GM12864 (cell line): ENCODE measurements around the gene FHL2.

Experiments
- DNase-seq: peaks from one replicate; pipeline ENCODE4 v3.0.0-alpha.2; 2011; ENCODE audit warnings: low read depth
- H3K4me3 ChIP-seq: 2 replicates; pipeline ENCODE4 v1.5.1; 2011; ENCODE audit warnings: mild to moderate bottlenecking, low read depth, low read length, control low read depth
- TF ChIP-seq, protein P1 (sequence below): IDR thresholded peaks from 2 replicates; pipeline ENCODE4 v1.5.1; 2011; ENCODE audit warnings: low read depth, mild to moderate bottlenecking, moderate library complexity, low read length, control low read depth, inconsistent platforms; ENCODE audit errors: missing control alignments

FHL2 gene

GRCh38 chr2:105411720-105412407 is 13.0 kb upstream of the FHL2 start:
- H3K4me3 ChIP-seq = no peak overlapping the region
- DNase-seq = no peak
- TF ChIP-seq, protein P1, sequence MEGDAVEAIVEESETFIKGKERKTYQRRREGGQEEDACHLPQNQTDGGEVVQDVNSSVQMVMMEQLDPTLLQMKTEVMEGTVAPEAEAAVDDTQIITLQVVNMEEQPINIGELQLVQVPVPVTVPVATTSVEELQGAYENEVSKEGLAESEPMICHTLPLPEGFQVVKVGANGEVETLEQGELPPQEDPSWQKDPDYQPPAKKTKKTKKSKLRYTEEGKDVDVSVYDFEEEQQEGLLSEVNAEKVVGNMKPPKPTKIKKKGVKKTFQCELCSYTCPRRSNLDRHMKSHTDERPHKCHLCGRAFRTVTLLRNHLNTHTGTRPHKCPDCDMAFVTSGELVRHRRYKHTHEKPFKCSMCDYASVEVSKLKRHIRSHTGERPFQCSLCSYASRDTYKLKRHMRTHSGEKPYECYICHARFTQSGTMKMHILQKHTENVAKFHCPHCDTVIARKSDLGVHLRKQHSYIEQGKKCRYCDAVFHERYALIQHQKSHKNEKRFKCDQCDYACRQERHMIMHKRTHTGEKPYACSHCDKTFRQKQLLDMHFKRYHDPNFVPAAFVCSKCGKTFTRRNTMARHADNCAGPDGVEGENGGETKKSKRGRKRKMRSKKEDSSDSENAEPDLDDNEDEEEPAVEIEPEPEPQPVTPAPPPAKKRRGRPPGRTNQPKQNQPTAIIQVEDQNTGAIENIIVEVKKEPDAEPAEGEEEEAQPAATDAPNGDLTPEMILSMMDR = no peak

- DNase-seq = no peak
- H3K4me3 ChIP-seq = no peak overlapping the region
- TF ChIP-seq, protein P1 = no peak
Observed at GRCh38 chr2:105410554-105410953, 11.7 kb upstream of the FHL2 start.

- no peak overlapping the region for H3K4me3 ChIP-seq
- TF ChIP-seq, protein P1 = no peak
- no peak for DNase-seq
Observed at GRCh38 chr2:105409717-105410116, 10.9 kb upstream of the FHL2 start.

DNA sequence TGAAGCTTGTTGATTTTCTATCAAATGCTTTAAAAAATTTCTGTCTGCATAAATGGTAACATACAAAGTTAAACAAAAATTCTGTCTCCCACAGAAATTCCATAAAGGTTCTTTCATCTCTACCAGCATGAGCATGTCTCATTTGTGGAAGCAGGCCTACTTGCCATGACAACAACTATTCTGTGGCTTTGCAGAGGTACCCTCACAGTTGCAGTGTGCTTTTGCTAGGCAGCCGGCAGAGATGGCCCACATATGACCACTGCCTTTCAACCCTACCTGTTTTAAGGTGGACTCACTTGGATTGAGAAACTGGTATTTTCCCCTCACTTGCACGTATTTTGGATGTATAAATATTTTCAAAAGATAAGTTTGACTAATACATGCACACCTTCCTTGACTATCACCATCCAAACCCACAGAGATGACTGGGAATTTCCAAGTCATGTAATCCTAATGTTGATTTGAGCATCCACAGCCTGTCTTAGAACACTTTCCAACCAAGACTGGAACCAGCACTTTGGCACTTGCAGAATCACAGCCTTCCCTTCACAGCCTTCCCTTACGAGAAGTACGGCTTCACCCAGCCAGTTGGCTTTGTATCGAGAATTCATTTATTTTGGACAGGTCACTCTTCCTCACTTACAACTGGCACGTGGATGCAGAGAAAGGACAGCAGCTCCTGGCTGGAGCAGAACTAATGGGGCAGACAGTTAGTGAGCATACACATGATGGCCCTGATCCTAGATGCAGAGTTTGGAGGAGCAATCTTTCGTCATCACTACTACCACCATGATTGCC is 9.3 kb upstream of the FHL2 start:
- no peak for DNase-seq
- H3K4me3 ChIP-seq = no peak overlapping the region
- TF ChIP-seq, protein P1 = no peak

DNA sequence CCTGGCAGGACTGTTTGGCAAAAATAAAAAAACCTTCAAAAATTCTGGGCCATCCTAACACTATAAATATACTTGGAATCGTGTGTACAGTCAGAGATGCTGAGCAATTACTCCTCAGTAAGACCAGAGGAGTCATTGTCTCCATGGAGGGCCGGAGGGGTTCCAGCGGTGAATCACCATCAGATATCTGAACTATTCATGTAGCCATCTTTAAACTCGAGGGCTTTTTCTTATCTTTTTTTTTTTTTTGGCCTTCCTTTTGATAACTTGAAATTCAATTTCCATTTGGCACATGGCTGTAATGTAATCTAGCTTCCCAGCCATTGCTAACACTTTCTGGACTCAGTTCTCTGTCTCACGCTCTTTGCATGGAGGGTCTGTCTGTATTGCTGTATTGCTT is 7.4 kb upstream of the FHL2 start:
- no peak for DNase-seq

GRCh38 chr2:105405291-105405690 is 6.4 kb upstream of the FHL2 start:
- no peak overlapping the region for H3K4me3 ChIP-seq
- no peak for DNase-seq
- TF ChIP-seq, protein P1 = no peak

More for the DNA sequence above, 7.4 kb upstream of the FHL2 start:
- TF ChIP-seq, protein P1 = no peak
- H3K4me3 ChIP-seq = no peak overlapping the region
